SK-N-SH (cell line): ENCODE data around the gene PHAF1. TPM values are rescaled to one million over a fixed set of nuclear protein-coding genes. Genes with fewer than 3 reads are reported as not detected.

Source experiments
- CTCF ChIA-PET: fragments of 300-600, 350-600 bp; formaldehyde crosslinking; extraction: SDS; loops from one replicate; lab custom pipeline; 2021; lab: Yijun Ruan, JAX
- POLR2A ChIA-PET: fragments of 350-600 bp; sonication (Branson Sonifier 250); formaldehyde crosslinking; extraction: SDS; loops from one replicate; lab custom pipeline; 2020; ENCODE audit warnings: antibody characterized with exemption, inconsistent platforms; lab: Yijun Ruan, JAX
- DNase-seq: peaks from one replicate; pipeline ENCODE4 v3.0.0; 2012
- H2AFZ ChIP-seq: fragments of 200-600 bp; sonication (generic); 2 replicates; pipeline ENCODE4 v1.8.1; 2016; ENCODE audit warnings: antibody characterized with exemption, mild to moderate bottlenecking, low read depth
- H3F3A ChIP-seq: fragments of 200-600 bp; sonication (generic); replicated peaks from 2 replicates; pipeline ENCODE3; 2016; ENCODE audit warnings: antibody characterized with exemption, mild to moderate bottlenecking; ENCODE audit not compliant: insufficient read depth
- H3K27ac ChIP-seq, 2 experiments: fragments of 200-500 bp in 1 of 2; fragments of 200-600 bp in 1 of 2; sonication (Bioruptor generic) in 1 of 2; sonication (generic), shearing (Covaris generic) in 1 of 2; 2 replicates each; pipeline versions ENCODE4 v1.5.1 to v1.6.1; 2014 to 2016; ENCODE audit warnings: low read depth in 2 of 2, inconsistent platforms in 1 of 2, low read length in 1 of 2, mild to moderate bottlenecking in 1 of 2, mixed read lengths in 1 of 2
- H3K27me3 ChIP-seq: fragments of 200-600 bp; sonication (generic), shearing (Covaris generic); 2 replicates; pipeline ENCODE4 v1.6.1; 2016; ENCODE audit warnings: mixed run types; ENCODE audit not compliant: insufficient read depth
- H3K36me3 ChIP-seq, 2 experiments: fragments of 200-500 bp in 1 of 2; fragments of 200-600 bp in 1 of 2; sonication (Bioruptor generic) in 1 of 2; sonication (generic) in 1 of 2; replicated peaks in 1 of 2; 2 replicates each; pipeline versions ENCODE3 to v1.5.1; 2014 to 2016; ENCODE audit warnings: low read length in 1 of 2, mild to moderate bottlenecking in 1 of 2; ENCODE audit not compliant: insufficient read depth in 2 of 2, control insufficient read depth in 1 of 2
- H3K4me1 ChIP-seq, 2 experiments: fragments of 200-500 bp in 1 of 2; fragments of 200-600 bp in 1 of 2; sonication (Bioruptor generic) in 1 of 2; sonication (generic), shearing (Covaris generic) in 1 of 2; 2 replicates each; pipeline versions ENCODE4 v1.5.1 to v1.6.1; 2014 to 2016; ENCODE audit warnings: low read depth in 1 of 2, low read length in 1 of 2, mixed run types in 1 of 2; ENCODE audit not compliant: insufficient read depth in 2 of 2, control insufficient read depth in 1 of 2
- H3K4me2 ChIP-seq: fragments of 200-600 bp; sonication (generic), shearing (Covaris generic); 2 replicates; pipeline ENCODE4 v1.6.1; 2017; ENCODE audit warnings: mixed run types
- H3K4me3 ChIP-seq, 2 experiments: fragments of 200-500 bp in 1 of 2; fragments of 200-600 bp in 1 of 2; sonication (Bioruptor generic) in 1 of 2; sonication (generic), shearing (Covaris generic) in 1 of 2; 2 replicates each; pipeline versions ENCODE4 v1.5.1 to v1.8.1; 2014 to 2016; ENCODE audit warnings: low read depth in 2 of 2, inconsistent platforms in 1 of 2, low read length in 1 of 2, mild to moderate bottlenecking in 1 of 2, mixed read lengths in 1 of 2, moderate library complexity in 1 of 2
- H3K79me2 ChIP-seq: fragments of 200-600 bp; sonication (generic); 2 replicates; pipeline ENCODE4 v1.8.1; 2017; ENCODE audit warnings: mild to moderate bottlenecking; ENCODE audit not compliant: insufficient read depth
- H3K9ac ChIP-seq: fragments of 200-600 bp; sonication (generic); 2 replicates; pipeline ENCODE4 v1.6.1; 2017; ENCODE audit warnings: mixed run types
- H3K9me2 ChIP-seq: fragments of 200-600 bp; sonication (generic); 2 replicates; pipeline ENCODE4 v1.6.1; 2017; ENCODE audit warnings: mixed run types
- H3K9me3 ChIP-seq: fragments of 200-600 bp; sonication (generic); 2 replicates; pipeline ENCODE4 v1.6.1; 2017; ENCODE audit warnings: mixed run types, mild to moderate bottlenecking, moderate library complexity
- H4K20me1 ChIP-seq: fragments of 200-600 bp; sonication (generic); 2 replicates; pipeline ENCODE4 v1.6.1; 2017; ENCODE audit warnings: mild to moderate bottlenecking, mixed run types; ENCODE audit not compliant: insufficient read depth
- CHD2 ChIP-seq: fragments of 150-350 bp; IDR thresholded peaks from 2 replicates; pipeline ENCODE4 v1.6.1; 2018; ENCODE audit warnings: low read length; ENCODE audit not compliant: partially characterized antibody
- ELF1 ChIP-seq: IDR thresholded peaks from 2 replicates; pipeline ENCODE4 v1.4.0; 2012
- JUND ChIP-seq: IDR thresholded peaks from 2 replicates; pipeline ENCODE4 v1.4.0; 2012
- MEF2A ChIP-seq: IDR thresholded peaks from 2 replicates; pipeline ENCODE4 v1.4.0; 2012; ENCODE audit warnings: low read depth, borderline replicate concordance
- MXI1 ChIP-seq: IDR thresholded peaks from 2 replicates; pipeline ENCODE4 v1.6.1; 2012; ENCODE audit warnings: mild to moderate bottlenecking, low read depth, low read length, improper control_type of control experiment
- NFIC ChIP-seq: IDR thresholded peaks from 2 replicates; pipeline ENCODE4 v1.4.0; 2012; ENCODE audit warnings: borderline replicate concordance
- NRF1 ChIP-seq: IDR thresholded peaks from 2 replicates; pipeline ENCODE4 v1.6.1; 2012; ENCODE audit warnings: low read depth, mild to moderate bottlenecking, low read length
- SMC3 ChIP-seq: IDR thresholded peaks from 2 replicates; pipeline ENCODE4 v1.6.1; 2012; ENCODE audit warnings: low read depth, low read length, improper control_type of control experiment
- TAF1 ChIP-seq: IDR thresholded peaks from 2 replicates; pipeline ENCODE4 v1.6.1; 2012; ENCODE audit warnings: low read depth, mild to moderate bottlenecking, low read length, moderate library complexity, borderline replicate concordance
- TCF12 ChIP-seq: IDR thresholded peaks from 2 replicates; pipeline ENCODE4 v1.4.0; 2012
- TEAD4 ChIP-seq: IDR thresholded peaks from 2 replicates; pipeline ENCODE4 v1.4.0; 2012; ENCODE audit warnings: mild to moderate bottlenecking, borderline replicate concordance; ENCODE audit not compliant: insufficient read depth
- WGBS: methylation state at CpG from one replicate; pipeline ENCODE4 v1.1.6; 2017; ENCODE audit warnings: low lambda C conversion rate; 5-methylcytosine and 5-hydroxymethylcytosine counted together
- polyA plus RNA-seq, 3 experiments: library from polyadenylated mRNA; depleted of rRNA; stranded (reverse); fragments of >200 nt; gene quantifications; 2 replicates each; pipeline ENCODE4 v1.2.3, GENCODE V29; 2012
- TF ChIP-seq, protein P1 (sequence below): fragments of 150-350 bp; IDR thresholded peaks from 2 replicates; pipeline ENCODE4 v1.6.1; 2016; ENCODE audit warnings: mild to moderate bottlenecking, low read depth, low read length
- TF ChIP-seq, protein P2 (sequence below): IDR thresholded peaks from 2 replicates; pipeline ENCODE4 v1.4.0; 2012; ENCODE audit warnings: low read depth, borderline replicate concordance
- TF ChIP-seq, protein P3 (sequence below): fragments of 150-350 bp; IDR thresholded peaks from 2 replicates; pipeline ENCODE4 v1.6.1; 2017; ENCODE audit warnings: antibody characterized with exemption, low read length, low read depth, borderline replicate concordance
- TF ChIP-seq, protein P4 (sequence below): IDR thresholded peaks from 2 replicates; pipeline ENCODE4 v1.4.0; 2012; ENCODE audit warnings: low read depth, borderline replicate concordance

Gene PHAF1
- polyA plus RNA-seq, 1 of the 3 experiments (the other 2 are of a cell fraction), result 17.3 TPM

DNA sequence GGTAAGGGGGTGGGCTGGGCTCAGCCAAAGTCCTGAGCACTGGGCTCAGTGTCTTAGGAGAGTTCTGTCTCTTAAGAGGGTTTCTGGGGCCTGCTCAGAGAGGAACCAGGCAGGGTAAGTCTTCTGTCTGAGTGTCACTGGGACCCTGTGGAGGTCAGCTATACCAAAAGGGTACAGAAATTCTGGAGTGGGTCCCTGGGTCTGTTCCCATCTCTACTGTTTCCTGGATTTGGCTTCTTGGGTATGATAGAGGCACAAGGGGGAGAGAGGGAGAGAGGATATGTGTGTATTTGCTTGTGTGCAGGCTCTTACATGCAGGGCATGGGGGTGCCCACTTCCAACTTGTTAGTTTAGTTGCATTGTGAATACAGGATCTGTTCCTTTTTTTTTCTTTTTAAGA lies 83.8 kb downstream of the PHAF1 start:
- H3K36me3 ChIP-seq, result peaks cover 30 to 54% of the 10 kb centered on the region in 2 experiments
- H3K9ac ChIP-seq, result peak overlapping the region; percentile 98
- H3K4me2 ChIP-seq, result peak overlapping the region; percentile 100
- TF ChIP-seq NFIC, result no peak
- TF ChIP-seq ELF1, result no peak
- TF ChIP-seq, protein P1, sequence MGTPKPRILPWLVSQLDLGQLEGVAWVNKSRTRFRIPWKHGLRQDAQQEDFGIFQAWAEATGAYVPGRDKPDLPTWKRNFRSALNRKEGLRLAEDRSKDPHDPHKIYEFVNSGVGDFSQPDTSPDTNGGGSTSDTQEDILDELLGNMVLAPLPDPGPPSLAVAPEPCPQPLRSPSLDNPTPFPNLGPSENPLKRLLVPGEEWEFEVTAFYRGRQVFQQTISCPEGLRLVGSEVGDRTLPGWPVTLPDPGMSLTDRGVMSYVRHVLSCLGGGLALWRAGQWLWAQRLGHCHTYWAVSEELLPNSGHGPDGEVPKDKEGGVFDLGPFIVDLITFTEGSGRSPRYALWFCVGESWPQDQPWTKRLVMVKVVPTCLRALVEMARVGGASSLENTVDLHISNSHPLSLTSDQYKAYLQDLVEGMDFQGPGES, result no peak
- no peak for TF ChIP-seq TEAD4
- no peak for TF ChIP-seq CHD2
- TF ChIP-seq, protein P2, sequence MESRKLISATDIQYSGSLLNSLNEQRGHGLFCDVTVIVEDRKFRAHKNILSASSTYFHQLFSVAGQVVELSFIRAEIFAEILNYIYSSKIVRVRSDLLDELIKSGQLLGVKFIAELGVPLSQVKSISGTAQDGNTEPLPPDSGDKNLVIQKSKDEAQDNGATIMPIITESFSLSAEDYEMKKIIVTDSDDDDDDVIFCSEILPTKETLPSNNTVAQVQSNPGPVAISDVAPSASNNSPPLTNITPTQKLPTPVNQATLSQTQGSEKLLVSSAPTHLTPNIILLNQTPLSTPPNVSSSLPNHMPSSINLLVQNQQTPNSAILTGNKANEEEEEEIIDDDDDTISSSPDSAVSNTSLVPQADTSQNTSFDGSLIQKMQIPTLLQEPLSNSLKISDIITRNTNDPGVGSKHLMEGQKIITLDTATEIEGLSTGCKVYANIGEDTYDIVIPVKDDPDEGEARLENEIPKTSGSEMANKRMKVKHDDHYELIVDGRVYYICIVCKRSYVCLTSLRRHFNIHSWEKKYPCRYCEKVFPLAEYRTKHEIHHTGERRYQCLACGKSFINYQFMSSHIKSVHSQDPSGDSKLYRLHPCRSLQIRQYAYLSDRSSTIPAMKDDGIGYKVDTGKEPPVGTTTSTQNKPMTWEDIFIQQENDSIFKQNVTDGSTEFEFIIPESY, result no peak
- no peak for TF ChIP-seq MXI1
- TF ChIP-seq, protein P3, sequence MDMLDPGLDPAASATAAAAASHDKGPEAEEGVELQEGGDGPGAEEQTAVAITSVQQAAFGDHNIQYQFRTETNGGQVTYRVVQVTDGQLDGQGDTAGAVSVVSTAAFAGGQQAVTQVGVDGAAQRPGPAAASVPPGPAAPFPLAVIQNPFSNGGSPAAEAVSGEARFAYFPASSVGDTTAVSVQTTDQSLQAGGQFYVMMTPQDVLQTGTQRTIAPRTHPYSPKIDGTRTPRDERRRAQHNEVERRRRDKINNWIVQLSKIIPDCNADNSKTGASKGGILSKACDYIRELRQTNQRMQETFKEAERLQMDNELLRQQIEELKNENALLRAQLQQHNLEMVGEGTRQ, result no peak
- no peak for TF ChIP-seq MEF2A
- peaks cover 31% of the 10 kb centered on the region for H3F3A ChIP-seq
- peaks cover 8 to 25% of the 10 kb centered on the region in 2 experiments; a peak in 3 of 4 replicates for H3K4me1 ChIP-seq
- POLR2A ChIA-PET, result interaction anchor here (0.6 to 2.9 kb wide), 6 partner anchors 8 to 219 kb away, joined by 3 to 8 read pairs (median 4); partner anchors contain the start of gene TMEM208
- H3K27ac ChIP-seq, result peak overlapping the region; percentile 29 to 76; a peak in 2 of 4 replicates
- CTCF ChIA-PET, result interaction anchor here (0.9 to 1.8 kb wide), 7 partner anchors 8 to 235 kb away, joined by 3 to 8 read pairs (median 3); partner anchors contain the start of gene TMEM208
- no peaks in the 10 kb centered on the region for H3K9me2 ChIP-seq
- peak overlapping the region; percentile 96 to 99 for H3K4me3 ChIP-seq
- H3K27me3 ChIP-seq, result no peaks in the 10 kb centered on the region
- no peaks in the 10 kb centered on the region for H3K9me3 ChIP-seq
- no peak overlapping the region for H2AFZ ChIP-seq
- peaks cover 21% of the 10 kb centered on the region for H4K20me1 ChIP-seq
- no peak for DNase-seq
- peaks cover 50% of the 10 kb centered on the region for H3K79me2 ChIP-seq

DNA sequence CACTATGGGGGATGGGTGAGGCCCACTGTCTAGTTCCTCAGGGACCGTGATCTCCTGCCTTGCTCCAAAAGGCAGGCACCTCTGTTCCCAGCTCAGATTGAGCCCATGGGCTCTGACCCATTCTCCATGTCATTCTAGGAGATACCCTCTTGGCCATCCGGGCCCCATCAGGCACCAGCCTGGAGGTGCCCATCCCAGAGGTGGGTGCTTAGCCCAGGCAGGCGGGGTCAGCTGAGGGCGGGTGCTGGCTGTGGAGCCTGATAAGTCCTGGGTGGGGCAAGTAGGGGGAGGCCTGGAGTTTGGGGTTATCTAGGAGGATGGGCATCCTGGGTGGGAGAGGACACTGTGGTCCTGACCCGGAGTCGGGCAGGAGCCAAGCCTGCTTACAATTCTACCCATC lies 84.5 kb downstream of the PHAF1 start:
- H3K9ac ChIP-seq, result no peak overlapping the region
- H3K4me2 ChIP-seq, result peak overlapping the region; percentile 100
- no peak for DNase-seq
- CTCF ChIA-PET, result interaction anchor here (0.9 to 1.8 kb wide), 3 partner anchors 9 to 39 kb away, joined by 3 to 8 read pairs (median 3); no protein-coding TSS in a partner anchor
- WGBS, result 96% methylated on average over 4 of the region's 6 CpGs
- H3K4me3 ChIP-seq, result no peak overlapping the region
- no peaks in the 10 kb centered on the region for H3K9me3 ChIP-seq
- H3K4me1 ChIP-seq, result peaks cover 8 to 25% of the 10 kb centered on the region in 2 experiments; a peak in 3 of 4 replicates
- H4K20me1 ChIP-seq, result peaks cover 21% of the 10 kb centered on the region
- peaks cover 50% of the 10 kb centered on the region for H3K79me2 ChIP-seq
- peaks cover 31% of the 10 kb centered on the region for H3F3A ChIP-seq
- TF ChIP-seq TCF12 (no peak), NRF1 (no peak), TEAD4 (no peak), CHD2 (no peak), SMC3 (no peak), TAF1 (no peak), JUND (no peak)
- TF ChIP-seq, protein P4, sequence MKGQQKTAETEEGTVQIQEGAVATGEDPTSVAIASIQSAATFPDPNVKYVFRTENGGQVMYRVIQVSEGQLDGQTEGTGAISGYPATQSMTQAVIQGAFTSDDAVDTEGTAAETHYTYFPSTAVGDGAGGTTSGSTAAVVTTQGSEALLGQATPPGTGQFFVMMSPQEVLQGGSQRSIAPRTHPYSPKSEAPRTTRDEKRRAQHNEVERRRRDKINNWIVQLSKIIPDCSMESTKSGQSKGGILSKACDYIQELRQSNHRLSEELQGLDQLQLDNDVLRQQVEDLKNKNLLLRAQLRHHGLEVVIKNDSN, result no peak
- H3K36me3 ChIP-seq, result peaks cover 34 to 60% of the 10 kb centered on the region in 2 experiments
- H3K9me2 ChIP-seq, result no peaks in the 10 kb centered on the region
- H3K27ac ChIP-seq, result no peak overlapping the region; a peak in 1 of 4 replicates
- no peak overlapping the region for H2AFZ ChIP-seq
- POLR2A ChIA-PET, result interaction anchor here (0.7 to 2.9 kb wide), 2 partner anchors 13 to 21 kb away, joined by 3 to 8 read pairs; no protein-coding TSS in a partner anchor
- no peaks in the 10 kb centered on the region for H3K27me3 ChIP-seq
